BE2C (cell line): Measurements from ENCODE around the gene KCND1.
"Not testable (repeated sequence)": the region's sequence is repeated elsewhere in the genome, so short reads cannot be mapped to it uniquely, and the experiment has no call there.

Experiments used
- DNase-seq: peaks from one replicate; pipeline ENCODE4 v3.0.0-alpha.2; 2020
- H3K27me3 ChIP-seq: fragments of 250-450 bp; sonication (Bioruptor Pico); 2 replicates; pipeline ENCODE4 v1.5.1; 2020; ENCODE audit warnings: mild to moderate bottlenecking
- H3K36me3 ChIP-seq: fragments of 250-450 bp; sonication (Bioruptor Pico); 2 replicates; pipeline ENCODE4 v1.5.1; 2020; ENCODE audit warnings: mild to moderate bottlenecking
- H3K4me1 ChIP-seq: fragments of 250-450 bp; sonication (Bioruptor Pico); 2 replicates; pipeline ENCODE4 v1.5.1; 2020
- H3K4me3 ChIP-seq: 2 replicates; pipeline ENCODE4 v1.5.1; 2011; ENCODE audit warnings: low read depth, low read length
- H3K9me3 ChIP-seq: fragments of 250-450 bp; sonication (Bioruptor Pico); 2 replicates; pipeline ENCODE4 v1.5.1; 2020
- TF ChIP-seq, protein P1 (sequence below): IDR thresholded peaks from 2 replicates; pipeline ENCODE4 v1.5.1; 2012; ENCODE audit warnings: mild to moderate bottlenecking, low read depth, low read length

The KCND1 gene

DNA sequence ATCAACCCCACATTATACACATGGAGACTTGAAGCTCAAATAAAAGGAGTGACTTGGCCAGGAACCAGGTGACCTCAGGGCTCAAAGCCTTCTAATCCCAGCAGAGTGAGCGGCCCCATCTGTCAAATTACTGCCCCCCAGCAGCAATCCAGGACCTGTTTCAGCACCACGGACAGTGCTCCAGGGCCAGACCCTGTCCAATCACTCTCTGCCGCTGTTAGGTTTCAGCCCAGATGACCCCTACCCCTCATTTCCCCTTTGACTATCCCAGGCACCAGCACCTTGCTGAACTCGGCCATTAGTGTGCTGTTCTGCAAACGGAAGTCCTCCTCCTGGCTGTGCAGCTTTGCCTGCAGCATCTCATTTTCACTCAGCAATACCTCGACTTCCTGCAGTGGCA is 25.3 kb upstream of the KCND1 start:
- H3K4me1 ChIP-seq: no peaks in the 10 kb centered on the region
- peaks cover 5% of the 10 kb centered on the region; the same call in 1 of the 2 replicates for H3K36me3 ChIP-seq
- TF ChIP-seq, protein P1, sequence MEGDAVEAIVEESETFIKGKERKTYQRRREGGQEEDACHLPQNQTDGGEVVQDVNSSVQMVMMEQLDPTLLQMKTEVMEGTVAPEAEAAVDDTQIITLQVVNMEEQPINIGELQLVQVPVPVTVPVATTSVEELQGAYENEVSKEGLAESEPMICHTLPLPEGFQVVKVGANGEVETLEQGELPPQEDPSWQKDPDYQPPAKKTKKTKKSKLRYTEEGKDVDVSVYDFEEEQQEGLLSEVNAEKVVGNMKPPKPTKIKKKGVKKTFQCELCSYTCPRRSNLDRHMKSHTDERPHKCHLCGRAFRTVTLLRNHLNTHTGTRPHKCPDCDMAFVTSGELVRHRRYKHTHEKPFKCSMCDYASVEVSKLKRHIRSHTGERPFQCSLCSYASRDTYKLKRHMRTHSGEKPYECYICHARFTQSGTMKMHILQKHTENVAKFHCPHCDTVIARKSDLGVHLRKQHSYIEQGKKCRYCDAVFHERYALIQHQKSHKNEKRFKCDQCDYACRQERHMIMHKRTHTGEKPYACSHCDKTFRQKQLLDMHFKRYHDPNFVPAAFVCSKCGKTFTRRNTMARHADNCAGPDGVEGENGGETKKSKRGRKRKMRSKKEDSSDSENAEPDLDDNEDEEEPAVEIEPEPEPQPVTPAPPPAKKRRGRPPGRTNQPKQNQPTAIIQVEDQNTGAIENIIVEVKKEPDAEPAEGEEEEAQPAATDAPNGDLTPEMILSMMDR: no peak
- no peaks in the 10 kb centered on the region for H3K27me3 ChIP-seq
- no peak for DNase-seq
- no peak overlapping the region for H3K4me3 ChIP-seq
- H3K9me3 ChIP-seq: no peaks in the 10 kb centered on the region

GRCh38 chrX:48992341-48992740 is 20.7 kb upstream of the KCND1 start:
- H3K4me3 ChIP-seq: no peak overlapping the region
- H3K9me3 ChIP-seq: no peaks in the 10 kb centered on the region
- no peak for DNase-seq
- no peaks in the 10 kb centered on the region for H3K27me3 ChIP-seq
- peaks cover 5% of the 10 kb centered on the region; the same call in 1 of the 2 replicates for H3K36me3 ChIP-seq
- no peaks in the 10 kb centered on the region for H3K4me1 ChIP-seq
- TF ChIP-seq, protein P1: no peak

- Histone ChIP-seq H3K27me3 (no peaks in the 10 kb centered on the region), H3K4me1 (no peaks in the 10 kb centered on the region), H3K4me3 (no peak overlapping the region), H3K36me3 (peaks cover 3% of the 10 kb centered on the region; the same call in 1 of the 2 replicates), H3K9me3 (no peaks in the 10 kb centered on the region)
- DNase-seq: no peak
- TF ChIP-seq, protein P1: no peak
Observed at GRCh38 chrX:48989483-48989882, 17.8 kb upstream of the KCND1 start.

- TF ChIP-seq, protein P1: no peak
- Histone ChIP-seq H3K4me1 (no peaks in the 10 kb centered on the region), H3K9me3 (no peaks in the 10 kb centered on the region), H3K4me3 (no peak overlapping the region), H3K36me3 (peaks cover 8% of the 10 kb centered on the region), H3K27me3 (no peaks in the 10 kb centered on the region)
- DNase-seq: no peak
Observed at GRCh38 chrX:48983896-48984295, 12.3 kb upstream of the KCND1 start.

- no peak overlapping the region for H3K4me3 ChIP-seq
- no peak for DNase-seq
- H3K9me3 ChIP-seq: no peaks in the 10 kb centered on the region
- H3K27me3 ChIP-seq: no peaks in the 10 kb centered on the region
- H3K36me3 ChIP-seq: peaks cover 8% of the 10 kb centered on the region
- TF ChIP-seq, protein P1: no peak
- H3K4me1 ChIP-seq: no peaks in the 10 kb centered on the region
Observed at GRCh38 chrX:48983081-48983480, 11.4 kb upstream of the KCND1 start.

GRCh38 chrX:48981178-48981577 is 9.5 kb upstream of the KCND1 start:
- Histone ChIP-seq H3K4me3 (no peak overlapping the region), H3K4me1 (no peaks in the 10 kb centered on the region), H3K27me3 (no peaks in the 10 kb centered on the region), H3K36me3 (peaks cover 8% of the 10 kb centered on the region), H3K9me3 (no peaks in the 10 kb centered on the region)
- TF ChIP-seq, protein P1: no peak
- no peak for DNase-seq

GRCh38 chrX:48980341-48980740 is 8.7 kb upstream of the KCND1 start:
- not testable (repeated sequence) for H3K27me3 ChIP-seq, H3K4me3 ChIP-seq, DNase-seq, H3K9me3 ChIP-seq, H3K4me1 ChIP-seq, H3K36me3 ChIP-seq
